IgD-negative memory B cell (primary cell): ENCODE results near the gene HHAT. TPM values are rescaled to one million over a fixed set of nuclear protein-coding genes. Genes with fewer than 3 reads are reported as not detected.

Experiments
- H3K27ac Mint-ChIP-seq, 3 donors: one replicate each; pipeline ENCODE4 v1.8.0; 2020 to 2022; ENCODE audit warnings: mild to moderate bottlenecking in 3 of 3, mixed read lengths in 3 of 3, moderate library complexity in 1 of 3
- H3K27me3 Mint-ChIP-seq: one replicate; pipeline ENCODE4 v1.8.0; 2021; ENCODE audit warnings: mixed read lengths
- H3K36me3 Mint-ChIP-seq: one replicate; pipeline ENCODE4 v1.8.0; 2020; ENCODE audit warnings: mild to moderate bottlenecking, mixed read lengths
- H3K4me1 Mint-ChIP-seq, 3 donors: one replicate each; pipeline ENCODE4 v1.8.0; 2020 to 2022; ENCODE audit warnings: mixed read lengths in 3 of 3, mild to moderate bottlenecking in 1 of 3
- H3K4me3 Mint-ChIP-seq, 4 donors: one replicate each; pipeline ENCODE4 v1.8.0; 2020 to 2022; ENCODE audit warnings: mild to moderate bottlenecking in 4 of 4, mixed read lengths in 4 of 4, moderate library complexity in 3 of 4
- H3K9me3 Mint-ChIP-seq, 3 donors: one replicate each; pipeline ENCODE4 v1.8.0; 2020 to 2021; ENCODE audit warnings: mixed read lengths in 3 of 3, mild to moderate bottlenecking in 1 of 3
- polyA plus RNA-seq: library from polyadenylated mRNA; unstranded; fragments of 300-500 nt; fragmentation: Illumina TruSeq; gene quantifications from one replicate; pipeline ENCODE4 v1.2.3, GENCODE V29; 2021

Gene HHAT
- polyA plus RNA-seq, 1 donor from 2014 or later = 6.3 TPM

GRCh38 chr1:210301615-210302000, 27.1 kb upstream of the HHAT start:
- no peak overlapping the region for H3K4me3 Mint-ChIP-seq
- H3K27me3 Mint-ChIP-seq = peaks cover 3% of the 10 kb centered on the region
- H3K27ac Mint-ChIP-seq = no peak overlapping the region
- H3K36me3 Mint-ChIP-seq = no peaks in the 10 kb centered on the region
- no peaks in the 10 kb centered on the region for H3K9me3 Mint-ChIP-seq
- no peaks in the 10 kb centered on the region for H3K4me1 Mint-ChIP-seq

GRCh38 chr1:210302501-210302900, 26.2 kb upstream of the HHAT start:
- H3K9me3 Mint-ChIP-seq = no peaks in the 10 kb centered on the region
- no peaks in the 10 kb centered on the region for H3K4me1 Mint-ChIP-seq
- H3K4me3 Mint-ChIP-seq = no peak overlapping the region
- H3K27me3 Mint-ChIP-seq = peaks cover 3% of the 10 kb centered on the region
- H3K27ac Mint-ChIP-seq = no peak overlapping the region
- H3K36me3 Mint-ChIP-seq = no peaks in the 10 kb centered on the region

GRCh38 chr1:210303391-210303790, 25.3 kb upstream of the HHAT start:
- Mint-ChIP-seq H3K27ac (no peak overlapping the region), H3K36me3 (no peaks in the 10 kb centered on the region), H3K9me3 (no peaks in the 10 kb centered on the region), H3K4me3 (no peak overlapping the region), H3K4me1 (no peaks in the 10 kb centered on the region), H3K27me3 (peaks cover 3% of the 10 kb centered on the region)

- Mint-ChIP-seq H3K36me3 (no peaks in the 10 kb centered on the region), H3K4me1 (peaks cover 0 to 3% (median 3%) of the 10 kb centered on the region in 3 donors), H3K27me3 (peaks cover 2% of the 10 kb centered on the region), H3K27ac (peak overlapping the region in 1 of 3 donors; percentile 13), H3K9me3 (no peaks in the 10 kb centered on the region), H3K4me3 (peak overlapping the region in 2 of 4 donors; percentile 44 to 88)
These were observed 18.0 kb upstream of the HHAT start for GRCh38 chr1:210310562-210311153.

GRCh38 chr1:210311726-210312493, 16.8 kb upstream of the HHAT start:
- peak overlapping the region in 1 of 3 donors; percentile 70 for H3K27ac Mint-ChIP-seq
- H3K27me3 Mint-ChIP-seq = peaks cover 2% of the 10 kb centered on the region
- H3K36me3 Mint-ChIP-seq = no peaks in the 10 kb centered on the region
- peaks cover 0 to 3% (median 3%) of the 10 kb centered on the region in 3 donors for H3K4me1 Mint-ChIP-seq
- peak overlapping the region in 3 of 4 donors; percentile 84 to 88 (median 88) for H3K4me3 Mint-ChIP-seq
- no peaks in the 10 kb centered on the region for H3K9me3 Mint-ChIP-seq

GRCh38 chr1:210313046-210313595, 15.6 kb upstream of the HHAT start:
- Mint-ChIP-seq H3K27me3 (peaks cover 3% of the 10 kb centered on the region), H3K4me3 (no peak overlapping the region), H3K4me1 (peaks cover 0 to 3% (median 3%) of the 10 kb centered on the region in 3 donors), H3K9me3 (no peaks in the 10 kb centered on the region), H3K36me3 (no peaks in the 10 kb centered on the region), H3K27ac (no peak overlapping the region)

- H3K27me3 Mint-ChIP-seq = peaks cover 5% of the 10 kb centered on the region
- H3K9me3 Mint-ChIP-seq = peaks cover 0 to 4% (median 0%) of the 10 kb centered on the region in 3 donors
- no peak overlapping the region for H3K27ac Mint-ChIP-seq
- H3K4me1 Mint-ChIP-seq = peaks cover 0 to 3% (median 3%) of the 10 kb centered on the region in 3 donors
- no peaks in the 10 kb centered on the region for H3K36me3 Mint-ChIP-seq
- H3K4me3 Mint-ChIP-seq = no peak overlapping the region
These were observed 14.8 kb upstream of the HHAT start for GRCh38 chr1:210313921-210314320.

GRCh38 chr1:210315529-210315928, 13.2 kb upstream of the HHAT start:
- peaks cover 0 to 3% (median 3%) of the 10 kb centered on the region in 3 donors for H3K4me1 Mint-ChIP-seq
- no peaks in the 10 kb centered on the region for H3K36me3 Mint-ChIP-seq
- H3K27me3 Mint-ChIP-seq = peaks cover 6% of the 10 kb centered on the region
- H3K27ac Mint-ChIP-seq = no peak overlapping the region
- H3K9me3 Mint-ChIP-seq = peaks cover 0 to 4% (median 0%) of the 10 kb centered on the region in 3 donors
- no peak overlapping the region for H3K4me3 Mint-ChIP-seq

GRCh38 chr1:210321131-210321530, 7.6 kb upstream of the HHAT start:
- H3K36me3 Mint-ChIP-seq = peaks cover 1% of the 10 kb centered on the region
- no peak overlapping the region for H3K4me3 Mint-ChIP-seq
- H3K27ac Mint-ChIP-seq = peak overlapping the region in 1 of 3 donors; percentile 83
- peaks cover 8% of the 10 kb centered on the region for H3K27me3 Mint-ChIP-seq
- H3K4me1 Mint-ChIP-seq = peaks cover 2 to 13% (median 6%) of the 10 kb centered on the region in 3 donors
- peaks cover 0 to 12% (median 8%) of the 10 kb centered on the region in 3 donors for H3K9me3 Mint-ChIP-seq

GRCh38 chr1:210321552-210321951, 7.2 kb upstream of the HHAT start:
- Mint-ChIP-seq H3K27me3 (peaks cover 8% of the 10 kb centered on the region), H3K4me1 (peaks cover 2 to 13% (median 6%) of the 10 kb centered on the region in 3 donors), H3K9me3 (peaks cover 0 to 12% (median 8%) of the 10 kb centered on the region in 3 donors), H3K27ac (no peak overlapping the region), H3K36me3 (peaks cover 1% of the 10 kb centered on the region), H3K4me3 (no peak overlapping the region)

- H3K27ac Mint-ChIP-seq = no peak overlapping the region
- peaks cover 6 to 23% (median 12%) of the 10 kb centered on the region in 3 donors for H3K4me1 Mint-ChIP-seq
- H3K4me3 Mint-ChIP-seq = no peak overlapping the region
- H3K36me3 Mint-ChIP-seq = peaks cover 1% of the 10 kb centered on the region
- H3K9me3 Mint-ChIP-seq = peaks cover 0 to 8% (median 7%) of the 10 kb centered on the region in 3 donors
- H3K27me3 Mint-ChIP-seq = peaks cover 5% of the 10 kb centered on the region
These were observed 4.7 kb upstream of the HHAT start for GRCh38 chr1:210323957-210324356.

GRCh38 chr1:210325026-210325670, 3.6 kb upstream of the HHAT start:
- no peak overlapping the region for H3K27ac Mint-ChIP-seq
- peaks cover 1% of the 10 kb centered on the region for H3K36me3 Mint-ChIP-seq
- peaks cover 0 to 8% (median 7%) of the 10 kb centered on the region in 3 donors for H3K9me3 Mint-ChIP-seq
- peaks cover 13 to 33% (median 19%) of the 10 kb centered on the region in 3 donors for H3K4me1 Mint-ChIP-seq
- H3K27me3 Mint-ChIP-seq = peaks cover 4% of the 10 kb centered on the region
- no peak overlapping the region for H3K4me3 Mint-ChIP-seq

- H3K27ac Mint-ChIP-seq = peak overlapping the region; percentile 40 to 96 (median 88)
- no peaks in the 10 kb centered on the region for H3K27me3 Mint-ChIP-seq
- peak overlapping the region; percentile 98 to 99 (median 98) for H3K4me3 Mint-ChIP-seq
- H3K4me1 Mint-ChIP-seq = peaks cover 35 to 54% (median 41%) of the 10 kb centered on the region in 3 donors
- peaks cover 1% of the 10 kb centered on the region for H3K36me3 Mint-ChIP-seq
- H3K9me3 Mint-ChIP-seq = peaks cover 0 to 8% (median 7%) of the 10 kb centered on the region in 3 donors
These were observed 513 bp upstream of the HHAT start for GRCh38 chr1:210328032-210328745.

- Mint-ChIP-seq H3K27me3 (no peaks in the 10 kb centered on the region), H3K4me3 (peak overlapping the region in 3 of 4 donors; percentile 8 to 99 (median 98)), H3K36me3 (no peaks in the 10 kb centered on the region), H3K9me3 (peaks cover 0 to 4% (median under 1%) of the 10 kb centered on the region in 3 donors), H3K27ac (peak overlapping the region in 2 of 3 donors; percentile 81 to 94), H3K4me1 (peaks cover 34 to 41% (median 36%) of the 10 kb centered on the region in 3 donors)
These were observed 1.7 kb downstream of the HHAT start for GRCh38 chr1:210330279-210330866.
